ENCODE data around the gene PTPRO.

PTPRO gene

GRCh38 chr12:15526033-15526432 lies 203.7 kb downstream of the PTPRO start:
- no peak for DNase-seq (ENCODE audit: low read depth, low spot score)

- DNase-seq (ENCODE audit: low read depth, low spot score): no peak
Measured at GRCh38 chr12:15527201-15528080, 205.1 kb downstream of the PTPRO start.

- DNase-seq (ENCODE audit: low read depth, low spot score): no peak
Measured at GRCh38 chr12:15528666-15529065, 206.4 kb downstream of the PTPRO start.

- DNase-seq (ENCODE audit: low read depth, low spot score): no peak
Measured at GRCh38 chr12:15530361-15530760, 208.1 kb downstream of the PTPRO start.

- DNase-seq (ENCODE audit: low read depth, low spot score): peak; percentile 18
Measured at GRCh38 chr12:15532364-15532977, 210.2 kb downstream of the PTPRO start.

- no peak for DNase-seq (ENCODE audit: low read depth, low spot score)
Measured at GRCh38 chr12:15534322-15534721, 212.0 kb downstream of the PTPRO start.

- DNase-seq (ENCODE audit: low read depth, low spot score): no peak
Measured at GRCh38 chr12:15534874-15535273, 212.6 kb downstream of the PTPRO start.

GRCh38 chr12:15535352-15535781 lies 213.1 kb downstream of the PTPRO start:
- DNase-seq (ENCODE audit: low read depth, low spot score): no peak

GRCh38 chr12:15536446-15536845 lies 214.1 kb downstream of the PTPRO start:
- no peak for DNase-seq (ENCODE audit: low read depth, low spot score)

- no peak for DNase-seq (ENCODE audit: low read depth, low spot score)
Measured at GRCh38 chr12:15538881-15539280, 216.6 kb downstream of the PTPRO start.

- no peak for DNase-seq (ENCODE audit: low read depth, low spot score)
Measured at GRCh38 chr12:15540005-15540404, 217.7 kb downstream of the PTPRO start.

GRCh38 chr12:15540469-15540872 lies 218.2 kb downstream of the PTPRO start:
- DNase-seq (ENCODE audit: low read depth, low spot score): no peak

GRCh38 chr12:15541996-15542631 lies 219.8 kb downstream of the PTPRO start:
- DNase-seq (ENCODE audit: low read depth, low spot score): no peak

GRCh38 chr12:15543347-15543746 lies 221.0 kb downstream of the PTPRO start:
- no peak for DNase-seq (ENCODE audit: low read depth, low spot score)

GRCh38 chr12:15544589-15544988 lies 222.3 kb downstream of the PTPRO start:
- no peak for DNase-seq (ENCODE audit: low read depth, low spot score)

- no peak for DNase-seq (ENCODE audit: low read depth, low spot score)
Measured at GRCh38 chr12:15545334-15545733, 223.0 kb downstream of the PTPRO start.

GRCh38 chr12:15546102-15546701 lies 223.9 kb downstream of the PTPRO start:
- DNase-seq (ENCODE audit: low read depth, low spot score): no peak

- DNase-seq (ENCODE audit: low read depth, low spot score): no peak
Measured at GRCh38 chr12:15547063-15547462, 224.8 kb downstream of the PTPRO start.

GRCh38 chr12:15547691-15548090 lies 225.4 kb downstream of the PTPRO start:
- DNase-seq (ENCODE audit: low read depth, low spot score): no peak

GRCh38 chr12:15550793-15551192 lies 228.5 kb downstream of the PTPRO start:
- DNase-seq (ENCODE audit: low read depth, low spot score): no peak

- DNase-seq (ENCODE audit: low read depth, low spot score): no peak
Measured at GRCh38 chr12:15555446-15555845, 233.1 kb downstream of the PTPRO start.

GRCh38 chr12:15556411-15557102 lies 234.2 kb downstream of the PTPRO start:
- no peak for DNase-seq (ENCODE audit: low read depth, low spot score)
